SK-N-SH (cell line): ENCODE measurements around the gene C1QBP. TPM values are rescaled to one million over a fixed set of nuclear protein-coding genes. Genes with fewer than 3 reads are reported as not detected.

Experiments
- CTCF ChIA-PET: fragments of 300-600, 350-600 bp; formaldehyde crosslinking; extraction: SDS; loops from one replicate; lab custom pipeline; 2021; lab: Yijun Ruan, JAX
- POLR2A ChIA-PET: fragments of 350-600 bp; sonication (Branson Sonifier 250); formaldehyde crosslinking; extraction: SDS; loops from one replicate; lab custom pipeline; 2020; ENCODE audit warnings: antibody characterized with exemption, inconsistent platforms; lab: Yijun Ruan, JAX
- DNase-seq: peaks from one replicate; pipeline ENCODE4 v3.0.0; 2012
- H2AFZ ChIP-seq: fragments of 200-600 bp; sonication (generic); 2 replicates; pipeline ENCODE4 v1.8.1; 2016; ENCODE audit warnings: antibody characterized with exemption, mild to moderate bottlenecking, low read depth
- H3F3A ChIP-seq: fragments of 200-600 bp; sonication (generic); replicated peaks from 2 replicates; pipeline ENCODE3; 2016; ENCODE audit warnings: antibody characterized with exemption, mild to moderate bottlenecking; ENCODE audit not compliant: insufficient read depth
- H3K27ac ChIP-seq, 2 experiments: fragments of 200-500 bp in 1 of 2; fragments of 200-600 bp in 1 of 2; sonication (Bioruptor generic) in 1 of 2; sonication (generic), shearing (Covaris generic) in 1 of 2; 2 replicates each; pipeline versions ENCODE4 v1.5.1 to v1.6.1; 2014 to 2016; ENCODE audit warnings: low read depth in 2 of 2, inconsistent platforms in 1 of 2, low read length in 1 of 2, mild to moderate bottlenecking in 1 of 2, mixed read lengths in 1 of 2
- H3K27me3 ChIP-seq: fragments of 200-600 bp; sonication (generic), shearing (Covaris generic); 2 replicates; pipeline ENCODE4 v1.6.1; 2016; ENCODE audit warnings: mixed run types; ENCODE audit not compliant: insufficient read depth
- H3K36me3 ChIP-seq, 2 experiments: fragments of 200-500 bp in 1 of 2; fragments of 200-600 bp in 1 of 2; sonication (Bioruptor generic) in 1 of 2; sonication (generic) in 1 of 2; replicated peaks in 1 of 2; 2 replicates each; pipeline versions ENCODE3 to v1.5.1; 2014 to 2016; ENCODE audit warnings: low read length in 1 of 2, mild to moderate bottlenecking in 1 of 2; ENCODE audit not compliant: insufficient read depth in 2 of 2, control insufficient read depth in 1 of 2
- H3K4me1 ChIP-seq, 2 experiments: fragments of 200-500 bp in 1 of 2; fragments of 200-600 bp in 1 of 2; sonication (Bioruptor generic) in 1 of 2; sonication (generic), shearing (Covaris generic) in 1 of 2; 2 replicates each; pipeline versions ENCODE4 v1.5.1 to v1.6.1; 2014 to 2016; ENCODE audit warnings: low read depth in 1 of 2, low read length in 1 of 2, mixed run types in 1 of 2; ENCODE audit not compliant: insufficient read depth in 2 of 2, control insufficient read depth in 1 of 2
- H3K4me2 ChIP-seq: fragments of 200-600 bp; sonication (generic), shearing (Covaris generic); 2 replicates; pipeline ENCODE4 v1.6.1; 2017; ENCODE audit warnings: mixed run types
- H3K4me3 ChIP-seq, 2 experiments: fragments of 200-500 bp in 1 of 2; fragments of 200-600 bp in 1 of 2; sonication (Bioruptor generic) in 1 of 2; sonication (generic), shearing (Covaris generic) in 1 of 2; 2 replicates each; pipeline versions ENCODE4 v1.5.1 to v1.8.1; 2014 to 2016; ENCODE audit warnings: low read depth in 2 of 2, inconsistent platforms in 1 of 2, low read length in 1 of 2, mild to moderate bottlenecking in 1 of 2, mixed read lengths in 1 of 2, moderate library complexity in 1 of 2
- H3K79me2 ChIP-seq: fragments of 200-600 bp; sonication (generic); 2 replicates; pipeline ENCODE4 v1.8.1; 2017; ENCODE audit warnings: mild to moderate bottlenecking; ENCODE audit not compliant: insufficient read depth
- H3K9ac ChIP-seq: fragments of 200-600 bp; sonication (generic); 2 replicates; pipeline ENCODE4 v1.6.1; 2017; ENCODE audit warnings: mixed run types
- H3K9me2 ChIP-seq: fragments of 200-600 bp; sonication (generic); 2 replicates; pipeline ENCODE4 v1.6.1; 2017; ENCODE audit warnings: mixed run types
- H3K9me3 ChIP-seq: fragments of 200-600 bp; sonication (generic); 2 replicates; pipeline ENCODE4 v1.6.1; 2017; ENCODE audit warnings: mixed run types, mild to moderate bottlenecking, moderate library complexity
- H4K20me1 ChIP-seq: fragments of 200-600 bp; sonication (generic); 2 replicates; pipeline ENCODE4 v1.6.1; 2017; ENCODE audit warnings: mild to moderate bottlenecking, mixed run types; ENCODE audit not compliant: insufficient read depth
- CHD2 ChIP-seq: fragments of 150-350 bp; IDR thresholded peaks from 2 replicates; pipeline ENCODE4 v1.6.1; 2018; ENCODE audit warnings: low read length; ENCODE audit not compliant: partially characterized antibody
- ELF1 ChIP-seq: IDR thresholded peaks from 2 replicates; pipeline ENCODE4 v1.4.0; 2012
- FOSL2 ChIP-seq: IDR thresholded peaks from 2 replicates; pipeline ENCODE4 v1.4.0; 2012; ENCODE audit warnings: low read depth, mild to moderate bottlenecking, moderate library complexity, borderline replicate concordance
- JUND ChIP-seq: IDR thresholded peaks from 2 replicates; pipeline ENCODE4 v1.4.0; 2012
- MAX ChIP-seq: IDR thresholded peaks from 2 replicates; pipeline ENCODE4 v1.4.0; 2012; ENCODE audit warnings: low read depth
- MEF2A ChIP-seq: IDR thresholded peaks from 2 replicates; pipeline ENCODE4 v1.4.0; 2012; ENCODE audit warnings: low read depth, borderline replicate concordance
- MXI1 ChIP-seq: IDR thresholded peaks from 2 replicates; pipeline ENCODE4 v1.6.1; 2012; ENCODE audit warnings: mild to moderate bottlenecking, low read depth, low read length, improper control_type of control experiment
- NRF1 ChIP-seq: IDR thresholded peaks from 2 replicates; pipeline ENCODE4 v1.6.1; 2012; ENCODE audit warnings: low read depth, mild to moderate bottlenecking, low read length
- RFX5 ChIP-seq: IDR thresholded peaks from 2 replicates; pipeline ENCODE4 v1.6.1; 2012; ENCODE audit warnings: mild to moderate bottlenecking, improper control_type of control experiment, low read length
- TEAD4 ChIP-seq: IDR thresholded peaks from 2 replicates; pipeline ENCODE4 v1.4.0; 2012; ENCODE audit warnings: mild to moderate bottlenecking, borderline replicate concordance; ENCODE audit not compliant: insufficient read depth
- YY1 ChIP-seq: IDR thresholded peaks from 2 replicates; pipeline ENCODE4 v1.4.0; 2012; ENCODE audit warnings: low read depth, mild to moderate bottlenecking
- ZBTB33 ChIP-seq: IDR thresholded peaks from 2 replicates; pipeline ENCODE4 v1.4.0; 2012; ENCODE audit warnings: low read depth, borderline replicate concordance
- WGBS: methylation state at CpG from one replicate; pipeline ENCODE4 v1.1.6; 2017; ENCODE audit warnings: low lambda C conversion rate; 5-methylcytosine and 5-hydroxymethylcytosine counted together
- polyA plus RNA-seq, 3 experiments: library from polyadenylated mRNA; depleted of rRNA; stranded (reverse); fragments of >200 nt; gene quantifications; 2 replicates each; pipeline ENCODE4 v1.2.3, GENCODE V29; 2012
- TF ChIP-seq, protein P1 (sequence below): IDR thresholded peaks from 2 replicates; pipeline ENCODE4 v1.6.1; 2012; ENCODE audit warnings: mild to moderate bottlenecking, low read depth, low read length, moderate library complexity

Gene C1QBP
- polyA plus RNA-seq, 1 of the 3 experiments (the other 2 are of a cell fraction) = 269 TPM

- H3K9me3 ChIP-seq = no peaks in the 10 kb centered on the region
- H3K9ac ChIP-seq = no peak overlapping the region; the same call in 1 of the 2 replicates
- 0 out of 2 replicates have a peak overlapping the region, but pooled peaks have one; percentile 17 for H3K4me2 ChIP-seq
- H3K4me3 ChIP-seq = no peak overlapping the region
- TF ChIP-seq MEF2A = no peak
- peak; percentile 82; the same call in 1 of the 2 replicates for TF ChIP-seq FOSL2
- TF ChIP-seq JUND = peak; percentile 64; the same call in 1 of the 2 replicates
- no peak overlapping the region for H2AFZ ChIP-seq
- H3K9me2 ChIP-seq = no peaks in the 10 kb centered on the region
- H3K79me2 ChIP-seq = peaks cover 59% of the 10 kb centered on the region
- no peaks in the 10 kb centered on the region for H3K27me3 ChIP-seq
- 60% methylated on average over 4 of the region's 4 CpGs for WGBS
- peaks cover 13% of the 10 kb centered on the region for H3F3A ChIP-seq
- peaks cover 0 to 12% of the 10 kb centered on the region in 2 experiments; a peak in 3 of 4 replicates for H3K4me1 ChIP-seq
- H4K20me1 ChIP-seq = peaks cover 5% of the 10 kb centered on the region; the same call in 1 of the 2 replicates
- peaks cover 48 to 66% of the 10 kb centered on the region in 2 experiments for H3K36me3 ChIP-seq
- peak overlapping the region in 1 of 2 experiments; percentile 73; a peak in 2 of 4 replicates for H3K27ac ChIP-seq
- ChIA-PET POLR2A (no interaction called here), CTCF (interaction anchor here (0.6 to 1.9 kb wide), 3 partner anchors 10 to 60 kb away, joined by 3 to 10 read pairs (median 3); partner anchors contain the start of gene C1QBP)
- DNase-seq = no peak
Observed at GRCh38 chr17:5413682-5414081, 25.3 kb downstream of the C1QBP start.

DNA sequence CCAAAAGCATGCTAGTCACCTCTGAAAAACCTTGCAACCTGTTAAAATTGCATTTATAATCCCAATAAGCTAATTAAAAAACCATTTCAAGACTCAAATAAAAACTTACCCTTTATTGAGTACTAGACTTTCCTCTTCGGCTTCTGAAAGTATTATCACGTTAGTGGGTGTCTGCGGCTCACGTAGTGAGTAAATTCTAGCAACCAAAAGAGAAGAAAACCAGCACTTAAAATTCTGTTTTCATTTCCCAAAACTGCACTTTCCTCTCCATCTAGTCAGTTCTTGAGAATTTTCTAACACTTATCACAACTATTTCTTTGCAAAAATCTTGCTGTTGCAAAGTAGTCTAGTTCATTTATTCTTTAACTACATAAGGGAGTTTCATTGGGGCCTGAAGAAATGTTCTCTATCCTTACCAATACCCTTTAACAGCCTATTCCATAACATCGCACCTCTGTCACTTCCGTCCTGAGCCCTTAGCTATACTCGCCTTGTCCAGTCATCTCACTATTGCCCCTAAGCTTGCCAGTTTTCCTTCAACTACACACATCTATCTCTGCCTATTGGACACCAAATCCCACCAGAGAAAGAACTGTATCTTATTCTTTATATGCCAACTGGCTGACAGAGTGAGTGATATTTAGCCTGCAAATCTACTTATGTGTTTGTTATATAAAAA lies 28.2 kb downstream of the C1QBP start:
- H3K9me3 ChIP-seq = no peaks in the 10 kb centered on the region
- peaks cover 71 to 77% of the 10 kb centered on the region in 2 experiments for H3K36me3 ChIP-seq
- peaks cover 32% of the 10 kb centered on the region for H3K79me2 ChIP-seq
- no peak overlapping the region for H3K4me3 ChIP-seq
- WGBS = 98% methylated on average over 7 of the region's 7 CpGs
- H3K4me1 ChIP-seq = peaks cover 0 to 12% of the 10 kb centered on the region in 2 experiments; a peak in 2 of 4 replicates
- no peaks in the 10 kb centered on the region for H3K9me2 ChIP-seq
- ChIA-PET POLR2A (interaction anchor here (0.6 kb wide), 1 partner anchor 9 kb away, joined by 3 read pairs; the partner anchor contains the start of gene NUP88), CTCF (no interaction called here)
- peaks cover 5% of the 10 kb centered on the region; the same call in 1 of the 2 replicates for H4K20me1 ChIP-seq
- DNase-seq = no peak
- no peak overlapping the region for H3K27ac ChIP-seq
- TF ChIP-seq TEAD4 = no peak
- TF ChIP-seq CHD2 = no peak
- no peak overlapping the region for H3K9ac ChIP-seq
- peaks cover 15% of the 10 kb centered on the region for H3F3A ChIP-seq
- no peak overlapping the region for H2AFZ ChIP-seq
- H3K27me3 ChIP-seq = no peaks in the 10 kb centered on the region
- no peak overlapping the region for H3K4me2 ChIP-seq

GRCh38 chr17:5408186-5408585 lies 30.8 kb downstream of the C1QBP start:
- Histone ChIP-seq H3K36me3 (peaks cover 74 to 78% of the 10 kb centered on the region in 2 experiments), H3K9ac (no peak overlapping the region), H3K9me3 (no peaks in the 10 kb centered on the region), H3K27ac (no peak overlapping the region), H3K4me3 (no peak overlapping the region), H2AFZ (no peak overlapping the region), H3F3A (peaks cover 3% of the 10 kb centered on the region), H3K4me2 (no peak overlapping the region), H4K20me1 (peaks cover 5% of the 10 kb centered on the region; the same call in 1 of the 2 replicates), H3K9me2 (no peaks in the 10 kb centered on the region), H3K4me1 (no peaks in the 10 kb centered on the region), H3K27me3 (no peaks in the 10 kb centered on the region), H3K79me2 (peaks cover 28% of the 10 kb centered on the region)
- 88% methylated on average over 5 of the region's 5 CpGs for WGBS
- DNase-seq = no peak
- POLR2A ChIA-PET = interaction anchor here (0.6 kb wide), 2 partner anchors 18 to 370 kb away, joined by 3 read pairs; no protein-coding TSS in a partner anchor
- CTCF ChIA-PET = interaction anchor here (1.0 kb wide), 1 partner anchor 31 kb away, joined by 4 read pairs; the partner anchor contains the start of gene C1QBP
- TF ChIP-seq MXI1 = no peak
- no peak for TF ChIP-seq MAX
- no peak for TF ChIP-seq YY1
- no peak for TF ChIP-seq NRF1
- TF ChIP-seq, protein P1, sequence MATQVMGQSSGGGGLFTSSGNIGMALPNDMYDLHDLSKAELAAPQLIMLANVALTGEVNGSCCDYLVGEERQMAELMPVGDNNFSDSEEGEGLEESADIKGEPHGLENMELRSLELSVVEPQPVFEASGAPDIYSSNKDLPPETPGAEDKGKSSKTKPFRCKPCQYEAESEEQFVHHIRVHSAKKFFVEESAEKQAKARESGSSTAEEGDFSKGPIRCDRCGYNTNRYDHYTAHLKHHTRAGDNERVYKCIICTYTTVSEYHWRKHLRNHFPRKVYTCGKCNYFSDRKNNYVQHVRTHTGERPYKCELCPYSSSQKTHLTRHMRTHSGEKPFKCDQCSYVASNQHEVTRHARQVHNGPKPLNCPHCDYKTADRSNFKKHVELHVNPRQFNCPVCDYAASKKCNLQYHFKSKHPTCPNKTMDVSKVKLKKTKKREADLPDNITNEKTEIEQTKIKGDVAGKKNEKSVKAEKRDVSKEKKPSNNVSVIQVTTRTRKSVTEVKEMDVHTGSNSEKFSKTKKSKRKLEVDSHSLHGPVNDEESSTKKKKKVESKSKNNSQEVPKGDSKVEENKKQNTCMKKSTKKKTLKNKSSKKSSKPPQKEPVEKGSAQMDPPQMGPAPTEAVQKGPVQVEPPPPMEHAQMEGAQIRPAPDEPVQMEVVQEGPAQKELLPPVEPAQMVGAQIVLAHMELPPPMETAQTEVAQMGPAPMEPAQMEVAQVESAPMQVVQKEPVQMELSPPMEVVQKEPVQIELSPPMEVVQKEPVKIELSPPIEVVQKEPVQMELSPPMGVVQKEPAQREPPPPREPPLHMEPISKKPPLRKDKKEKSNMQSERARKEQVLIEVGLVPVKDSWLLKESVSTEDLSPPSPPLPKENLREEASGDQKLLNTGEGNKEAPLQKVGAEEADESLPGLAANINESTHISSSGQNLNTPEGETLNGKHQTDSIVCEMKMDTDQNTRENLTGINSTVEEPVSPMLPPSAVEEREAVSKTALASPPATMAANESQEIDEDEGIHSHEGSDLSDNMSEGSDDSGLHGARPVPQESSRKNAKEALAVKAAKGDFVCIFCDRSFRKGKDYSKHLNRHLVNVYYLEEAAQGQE = no peak
- no peak for TF ChIP-seq RFX5
- TF ChIP-seq ELF1 = no peak
- TF ChIP-seq ZBTB33 = no peak
